Ascending aorta (tissue), 2 donors: ENCODE results near the gene SLC39A13. TPM values are rescaled to one million over a fixed set of nuclear protein-coding genes. Genes with fewer than 3 reads are reported as not detected.

Experiments used
- DNase-seq, 2 donors: peaks; one replicate each; pipeline ENCODE4 v3.0.0-alpha.2; 2019; ENCODE audit warnings: low spot score in 2 of 2
- H3K27ac ChIP-seq, 2 donors: fragments of 200-600 bp; sonication (generic); one replicate each; pipeline ENCODE4 v1.5.1; 2016 to 2017; ENCODE audit warnings: mild to moderate bottlenecking in 1 of 2
- H3K27me3 ChIP-seq: fragments of 200-600 bp; sonication (generic); one replicate; pipeline ENCODE4 v1.5.1; 2017
- H3K36me3 ChIP-seq, 2 donors: fragments of 200-600 bp; sonication (generic); one replicate each; pipeline ENCODE4 v1.5.1; 2016
- H3K4me1 ChIP-seq, 2 donors: fragments of 200-600 bp; sonication (generic); one replicate each; pipeline ENCODE4 v1.5.1; 2016 to 2017; ENCODE audit warnings: mild to moderate bottlenecking in 1 of 2
- H3K4me3 ChIP-seq, 2 donors: fragments of 200-600 bp; sonication (generic); one replicate each; pipeline ENCODE4 v1.5.1; 2016 to 2017; ENCODE audit warnings: mild to moderate bottlenecking in 1 of 2
- H3K9me3 ChIP-seq, 2 donors: fragments of 200-600 bp; sonication (generic); one replicate each; pipeline ENCODE4 v1.5.1; 2016
- CTCF ChIP-seq, 3 experiments: fragments of 200-600 bp in 2 of 3; fragments of 450-650 bp in 1 of 3; sonication (generic) in 2 of 3; IDR thresholded peaks; one replicate each; pipeline ENCODE4 v1.5.1; 2016 to 2019; ENCODE audit warnings: antibody characterized with exemption in 3 of 3, mild to moderate bottlenecking in 1 of 3, moderate library complexity in 1 of 3
- intact Hi-C: fragments of 100-400 bp; cut with DNase I; formaldehyde crosslinking; loops from one replicate; pipeline ENCODE4 v1.15.1; 2023
- total RNA-seq: library from RNA; depleted of rRNA; stranded (reverse); fragments of >200 nt; gene quantifications from one replicate; pipeline ENCODE4 v1.1.0, GENCODE V29; 2016

SLC39A13 gene
- total RNA-seq, 1 donor from 2014 or later = 246 TPM

DNA sequence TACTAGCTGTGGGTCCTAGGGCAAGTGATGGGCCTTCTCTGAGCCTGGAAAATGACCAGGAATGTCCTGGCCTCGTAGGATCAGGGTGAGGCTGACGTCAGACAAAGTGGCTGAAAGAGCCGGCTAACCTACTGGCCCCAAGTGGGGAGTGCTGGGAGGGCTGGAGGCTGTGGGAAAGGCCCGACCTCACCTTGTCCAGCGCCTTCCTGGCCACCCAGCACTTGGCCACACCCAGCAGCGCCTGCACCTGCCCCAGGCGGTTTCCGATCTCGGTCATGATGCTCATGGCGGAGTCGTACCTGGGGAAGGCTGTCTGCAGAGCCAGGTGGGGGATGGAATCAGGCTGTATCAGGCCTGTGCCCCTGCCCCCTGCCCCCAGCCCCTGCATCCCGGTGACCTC, 33.0 kb downstream of the SLC39A13 start:
- H3K9me3 ChIP-seq = no peaks in the 10 kb centered on the region
- intact Hi-C loops = no loop called here
- TF ChIP-seq CTCF (IDR thresholded peaks at IDR 0.05) = no peak
- no peak overlapping the region for H3K27ac ChIP-seq
- H3K36me3 ChIP-seq = no peaks in the 10 kb centered on the region
- DNase-seq = no peak
- peaks cover 0 to 7% of the 10 kb centered on the region in 2 donors for H3K4me1 ChIP-seq
- no peak overlapping the region for H3K4me3 ChIP-seq
- H3K27me3 ChIP-seq = no peaks in the 10 kb centered on the region

GRCh38 chr11:47442514-47442913, 34.1 kb downstream of the SLC39A13 start:
- Histone ChIP-seq H3K9me3 (no peaks in the 10 kb centered on the region), H3K27ac (no peak overlapping the region), H3K4me3 (no peak overlapping the region), H3K4me1 (peaks cover 0 to 5% of the 10 kb centered on the region in 2 donors), H3K27me3 (no peaks in the 10 kb centered on the region), H3K36me3 (no peaks in the 10 kb centered on the region)
- no peak for TF ChIP-seq CTCF (IDR thresholded peaks at IDR 0.05)
- intact Hi-C loops = no loop called here
- no peak for DNase-seq

DNA sequence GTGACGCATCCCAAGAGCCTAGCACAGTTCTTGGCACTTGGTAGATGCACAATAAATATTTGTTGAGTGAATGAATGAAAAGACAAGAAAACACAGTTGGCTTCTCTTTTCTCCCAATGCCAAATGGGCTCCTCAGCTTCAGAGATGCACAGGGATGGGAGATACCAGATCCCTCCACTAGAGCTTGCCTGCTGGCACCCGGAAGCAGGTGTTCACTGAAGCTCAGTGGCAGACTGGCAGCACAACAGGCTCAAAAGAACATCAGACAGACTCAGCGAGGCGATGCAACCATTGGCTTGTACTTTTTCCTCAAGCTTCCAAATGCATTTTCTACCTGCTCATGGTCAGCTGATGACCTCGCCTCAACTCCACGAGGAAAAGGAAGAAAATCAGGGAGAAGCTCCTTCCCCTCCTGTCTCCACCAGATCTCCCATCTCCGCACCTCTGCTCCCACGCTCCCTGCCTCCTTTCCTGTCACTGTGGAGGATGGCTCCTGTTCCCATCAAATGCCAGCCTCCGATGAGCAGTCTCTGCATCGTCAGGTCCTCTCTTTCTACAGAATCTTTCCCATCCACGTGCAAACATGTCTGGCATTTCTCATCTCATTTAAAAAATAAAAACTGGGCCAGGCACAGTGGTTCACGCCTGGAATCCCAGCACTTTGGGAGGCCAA, 34.8 kb downstream of the SLC39A13 start:
- no peak overlapping the region for H3K27ac ChIP-seq
- H3K4me3 ChIP-seq = no peak overlapping the region
- intact Hi-C loops = no loop called here
- H3K27me3 ChIP-seq = no peaks in the 10 kb centered on the region
- no peak for TF ChIP-seq CTCF (IDR thresholded peaks at IDR 0.05)
- H3K36me3 ChIP-seq = no peaks in the 10 kb centered on the region
- DNase-seq = no peak
- no peaks in the 10 kb centered on the region for H3K9me3 ChIP-seq
- no peaks in the 10 kb centered on the region for H3K4me1 ChIP-seq

DNA sequence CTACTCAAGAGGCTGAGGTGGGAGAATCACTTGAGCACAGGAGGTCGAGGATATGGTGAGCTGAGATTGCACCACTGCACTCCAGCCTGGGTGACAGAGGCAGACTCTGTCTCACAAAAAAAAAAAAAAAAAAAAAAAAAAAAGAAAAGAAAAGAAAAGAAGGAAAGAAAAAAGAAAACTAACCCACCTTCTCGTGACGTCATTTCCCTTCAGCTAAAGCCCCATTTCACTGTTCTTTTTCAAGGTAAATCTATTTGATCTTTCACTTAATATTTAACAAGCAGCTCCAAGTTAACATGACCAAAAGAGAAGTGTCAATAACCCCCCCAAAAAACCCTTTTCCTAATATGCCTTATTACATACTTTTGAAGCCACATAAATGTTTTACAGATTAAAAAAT, 35.4 kb downstream of the SLC39A13 start:
- Histone ChIP-seq H3K27ac (no peak overlapping the region), H3K36me3 (no peaks in the 10 kb centered on the region), H3K27me3 (no peaks in the 10 kb centered on the region), H3K4me1 (no peaks in the 10 kb centered on the region), H3K4me3 (no peak overlapping the region), H3K9me3 (no peaks in the 10 kb centered on the region)
- no peak for TF ChIP-seq CTCF (IDR thresholded peaks at IDR 0.05)
- no peak for DNase-seq
- intact Hi-C loops = no loop called here

DNA sequence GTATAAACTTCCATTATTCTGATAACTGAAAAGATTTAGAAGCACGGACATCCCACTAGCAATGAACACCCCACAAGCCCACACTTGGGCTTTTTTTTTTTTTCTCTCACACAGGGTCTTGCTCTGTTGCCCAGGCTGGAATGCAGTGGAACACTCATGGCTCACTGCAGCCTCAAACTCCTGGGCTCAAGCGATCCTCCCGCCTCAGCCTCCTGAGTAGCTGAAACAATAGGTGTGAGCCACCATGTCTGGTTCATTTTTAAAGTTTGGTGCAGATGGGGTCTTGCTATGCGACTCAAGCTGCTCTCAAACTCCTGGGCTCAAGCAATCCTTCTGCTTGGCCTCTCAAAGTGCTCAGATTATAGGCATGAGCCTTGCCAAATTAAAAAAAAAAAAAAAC, 37.5 kb downstream of the SLC39A13 start:
- H3K27ac ChIP-seq = no peak overlapping the region
- H3K9me3 ChIP-seq = no peaks in the 10 kb centered on the region
- H3K4me3 ChIP-seq = no peak overlapping the region
- no peak for TF ChIP-seq CTCF (IDR thresholded peaks at IDR 0.05)
- H3K4me1 ChIP-seq = no peaks in the 10 kb centered on the region
- DNase-seq = no peak
- H3K36me3 ChIP-seq = no peaks in the 10 kb centered on the region
- intact Hi-C loops = no loop called here
- no peaks in the 10 kb centered on the region for H3K27me3 ChIP-seq

DNA sequence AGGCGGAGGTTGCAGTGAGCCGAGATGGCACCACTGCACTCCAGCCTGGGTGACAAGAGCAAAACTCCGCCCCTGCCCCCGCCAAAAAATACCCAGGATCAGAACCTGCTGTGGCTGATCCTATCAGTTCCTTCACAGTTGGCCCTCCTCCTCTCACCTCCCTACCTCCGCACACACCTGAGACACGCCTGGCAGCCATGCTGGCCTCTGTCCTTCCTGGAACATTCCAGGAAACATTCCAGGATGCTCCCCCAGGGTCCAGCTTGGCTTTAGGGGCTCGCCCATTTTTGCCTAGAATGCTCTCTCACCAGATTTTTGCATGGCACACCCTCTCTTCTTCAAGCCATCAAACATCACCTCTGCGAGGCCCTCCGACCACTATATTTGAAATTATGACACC, 38.4 kb downstream of the SLC39A13 start:
- no peaks in the 10 kb centered on the region for H3K9me3 ChIP-seq
- no peaks in the 10 kb centered on the region for H3K27me3 ChIP-seq
- TF ChIP-seq CTCF (IDR thresholded peaks at IDR 0.05) = no peak
- no peaks in the 10 kb centered on the region for H3K36me3 ChIP-seq
- H3K27ac ChIP-seq = no peak overlapping the region
- intact Hi-C loops = no loop called here
- no peak for DNase-seq
- H3K4me1 ChIP-seq = no peaks in the 10 kb centered on the region
- H3K4me3 ChIP-seq = no peak overlapping the region
